ENCODE data around the gene UQCC2.

DNA sequence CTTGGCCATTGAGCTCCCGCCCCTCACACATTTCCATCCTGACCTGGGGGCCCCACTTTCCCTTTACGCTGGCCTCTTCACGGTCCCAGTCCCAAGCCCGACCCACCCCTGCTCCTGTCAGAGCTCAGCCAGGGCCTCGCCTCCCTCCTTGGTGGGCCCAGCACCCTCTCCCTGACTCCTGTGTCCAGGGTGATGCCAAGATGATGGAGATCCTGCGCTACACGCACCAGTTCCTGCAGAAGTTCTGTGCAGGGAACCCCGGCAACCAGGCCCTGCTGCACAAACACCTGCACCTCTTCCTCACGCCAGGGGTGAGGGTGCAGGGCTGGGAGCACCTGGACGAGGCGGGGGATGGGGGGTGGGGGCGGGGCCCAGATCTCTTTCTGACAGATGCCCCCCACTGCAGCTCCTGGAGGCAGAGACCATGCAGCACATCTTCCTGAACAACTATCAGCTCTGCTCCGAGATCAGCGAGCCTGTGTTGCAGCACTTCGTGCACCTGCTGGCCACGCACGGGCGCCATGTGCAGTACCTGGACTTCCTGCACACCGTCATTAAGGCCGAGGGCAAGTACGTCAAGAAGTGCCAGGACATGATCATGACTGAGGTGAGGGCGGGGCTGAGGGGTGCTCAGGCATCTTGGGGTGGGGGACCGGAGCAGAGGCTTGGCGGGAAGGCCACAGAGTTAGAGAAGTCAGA, 33.1 kb downstream of the UQCC2 start:
- TF ChIP-seq, protein P1, sequence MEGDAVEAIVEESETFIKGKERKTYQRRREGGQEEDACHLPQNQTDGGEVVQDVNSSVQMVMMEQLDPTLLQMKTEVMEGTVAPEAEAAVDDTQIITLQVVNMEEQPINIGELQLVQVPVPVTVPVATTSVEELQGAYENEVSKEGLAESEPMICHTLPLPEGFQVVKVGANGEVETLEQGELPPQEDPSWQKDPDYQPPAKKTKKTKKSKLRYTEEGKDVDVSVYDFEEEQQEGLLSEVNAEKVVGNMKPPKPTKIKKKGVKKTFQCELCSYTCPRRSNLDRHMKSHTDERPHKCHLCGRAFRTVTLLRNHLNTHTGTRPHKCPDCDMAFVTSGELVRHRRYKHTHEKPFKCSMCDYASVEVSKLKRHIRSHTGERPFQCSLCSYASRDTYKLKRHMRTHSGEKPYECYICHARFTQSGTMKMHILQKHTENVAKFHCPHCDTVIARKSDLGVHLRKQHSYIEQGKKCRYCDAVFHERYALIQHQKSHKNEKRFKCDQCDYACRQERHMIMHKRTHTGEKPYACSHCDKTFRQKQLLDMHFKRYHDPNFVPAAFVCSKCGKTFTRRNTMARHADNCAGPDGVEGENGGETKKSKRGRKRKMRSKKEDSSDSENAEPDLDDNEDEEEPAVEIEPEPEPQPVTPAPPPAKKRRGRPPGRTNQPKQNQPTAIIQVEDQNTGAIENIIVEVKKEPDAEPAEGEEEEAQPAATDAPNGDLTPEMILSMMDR (IDR thresholded peaks at IDR 0.05): no peak
- TF ChIP-seq EZH2 (IDR thresholded peaks at IDR 0.05; ENCODE audit: borderline replicate concordance, insufficient read depth, low read depth, low read length, poor library complexity, severe bottlenecking): no peak

All from B cell (primary cell).